ENCODE measurements around the gene KDM6A.
"Not testable (repeated sequence)": the region's sequence is repeated elsewhere in the genome, so short reads cannot be mapped to it uniquely, and the experiment has no call there.

Gene KDM6A

GRCh38 chrX:44890247-44890646, 17.3 kb downstream of the KDM6A start:
- no peak for DNase-seq

DNA sequence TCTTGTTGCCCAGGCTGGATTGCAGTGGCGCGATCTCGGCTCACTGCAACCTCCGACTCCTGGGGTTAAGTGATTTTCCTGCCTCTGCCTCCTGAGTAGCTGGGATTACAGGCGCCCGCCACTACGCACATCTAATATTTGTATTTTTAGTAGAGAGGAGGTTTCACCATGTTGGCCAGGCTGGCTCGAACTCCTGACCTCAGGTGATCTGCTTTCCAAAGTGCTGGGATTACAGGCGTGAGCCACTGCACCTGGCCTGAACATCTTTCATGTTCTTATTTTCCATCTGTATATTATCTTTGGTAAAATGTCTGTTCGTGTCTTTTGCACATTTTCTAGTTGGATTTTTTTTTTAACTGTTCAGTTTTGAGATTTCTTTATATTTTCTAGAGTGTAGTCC, 17.7 kb downstream of the KDM6A start:
- not testable (repeated sequence) for DNase-seq

GRCh38 chrX:44891642-44892041, 18.7 kb downstream of the KDM6A start:
- no peak for DNase-seq

DNA sequence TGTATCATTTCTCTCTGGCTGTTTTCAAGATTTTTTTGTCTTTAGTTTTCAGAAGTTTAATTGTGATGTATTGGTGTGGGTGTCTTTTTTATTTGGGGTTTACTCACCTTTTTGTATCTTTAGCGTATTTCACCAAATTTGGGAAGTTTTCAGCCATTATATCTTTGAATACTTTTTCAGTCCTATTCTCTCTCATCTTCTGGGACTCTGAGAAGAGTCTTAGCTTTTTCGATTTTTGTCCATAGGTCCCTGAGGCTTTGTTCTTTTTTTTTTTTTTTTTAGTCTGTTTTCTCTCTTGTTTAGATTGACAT, 23.8 kb downstream of the KDM6A start:
- DNase-seq, result no peak

DNA sequence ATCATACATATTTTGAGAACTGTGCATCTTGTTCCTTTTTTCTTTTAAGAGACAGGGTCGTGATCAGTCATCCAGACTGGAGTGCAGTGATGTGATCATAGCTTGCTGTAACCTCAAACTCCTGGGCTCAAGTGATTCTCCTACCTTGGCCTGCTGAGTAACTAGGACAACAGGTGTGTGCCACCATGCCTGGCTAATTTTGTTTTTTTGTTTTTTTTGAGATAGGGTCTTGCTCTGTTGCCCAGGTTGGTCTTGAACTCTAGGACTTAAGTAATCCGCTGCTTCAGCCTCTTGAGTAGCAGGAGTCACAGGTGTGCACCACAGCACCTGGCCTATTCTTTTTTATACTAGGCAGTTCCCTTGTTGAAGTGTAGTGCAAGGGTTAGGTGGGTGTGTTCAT, 24.6 kb downstream of the KDM6A start:
- DNase-seq, result no peak

- DNase-seq, result no peak
Observed at GRCh38 chrX:44898411-44899221, 25.6 kb downstream of the KDM6A start.

- DNase-seq, result no peak
Observed at GRCh38 chrX:44899946-44900345, 27.0 kb downstream of the KDM6A start.

- DNase-seq, result no peak
Observed at GRCh38 chrX:44903107-44903506, 30.1 kb downstream of the KDM6A start.

GRCh38 chrX:44903830-44904530, 31.0 kb downstream of the KDM6A start:
- no peak for DNase-seq

GRCh38 chrX:44904542-44905115, 31.6 kb downstream of the KDM6A start:
- no peak for DNase-seq

GRCh38 chrX:44906041-44906440, 33.1 kb downstream of the KDM6A start:
- DNase-seq, result no peak

DNA sequence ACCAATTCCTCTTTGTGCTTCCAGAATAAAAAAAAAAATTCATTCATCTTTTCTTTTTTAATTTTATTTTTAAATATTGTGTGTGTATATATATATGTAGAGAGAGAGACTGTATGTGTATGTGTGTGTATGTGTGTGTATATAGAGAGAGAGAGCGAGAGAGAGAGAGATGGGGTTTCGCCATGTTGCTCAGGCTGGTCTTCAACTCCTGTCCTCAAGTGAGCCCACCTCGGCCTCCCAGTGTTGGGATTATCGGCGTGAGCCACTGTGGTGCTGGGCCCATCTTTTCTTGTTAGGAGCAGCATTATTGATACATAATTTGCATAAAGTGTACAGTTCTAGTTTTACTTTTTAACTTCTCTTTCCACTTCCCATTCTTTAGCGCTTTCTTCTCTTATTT, 33.6 kb downstream of the KDM6A start:
- DNase-seq, result no peak

GRCh38 chrX:44908153-44908552, 35.2 kb downstream of the KDM6A start:
- no peak for DNase-seq

- DNase-seq, result no peak
Observed at GRCh38 chrX:44908827-44909226, 35.8 kb downstream of the KDM6A start.

DNA sequence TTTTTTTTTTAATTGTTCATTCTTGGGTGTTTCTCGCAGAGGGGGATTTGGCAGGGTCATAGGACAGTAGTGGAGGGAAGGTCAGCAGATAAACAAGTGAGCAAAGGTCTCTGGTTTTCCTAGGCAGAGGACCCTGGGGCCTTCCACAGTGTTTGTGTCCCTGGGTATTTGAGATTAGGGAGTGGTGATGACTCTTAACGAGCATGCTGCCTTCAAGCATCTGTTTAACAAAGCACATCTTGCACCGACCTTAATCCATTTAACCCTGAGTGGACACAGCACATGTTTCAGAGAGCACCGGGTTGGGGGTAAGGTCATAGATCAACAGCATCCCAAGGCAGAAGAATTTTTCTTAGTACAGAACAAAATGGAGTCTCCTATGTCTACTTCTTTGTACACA, 37.5 kb downstream of the KDM6A start:
- DNase-seq, result not testable (repeated sequence)

DNA sequence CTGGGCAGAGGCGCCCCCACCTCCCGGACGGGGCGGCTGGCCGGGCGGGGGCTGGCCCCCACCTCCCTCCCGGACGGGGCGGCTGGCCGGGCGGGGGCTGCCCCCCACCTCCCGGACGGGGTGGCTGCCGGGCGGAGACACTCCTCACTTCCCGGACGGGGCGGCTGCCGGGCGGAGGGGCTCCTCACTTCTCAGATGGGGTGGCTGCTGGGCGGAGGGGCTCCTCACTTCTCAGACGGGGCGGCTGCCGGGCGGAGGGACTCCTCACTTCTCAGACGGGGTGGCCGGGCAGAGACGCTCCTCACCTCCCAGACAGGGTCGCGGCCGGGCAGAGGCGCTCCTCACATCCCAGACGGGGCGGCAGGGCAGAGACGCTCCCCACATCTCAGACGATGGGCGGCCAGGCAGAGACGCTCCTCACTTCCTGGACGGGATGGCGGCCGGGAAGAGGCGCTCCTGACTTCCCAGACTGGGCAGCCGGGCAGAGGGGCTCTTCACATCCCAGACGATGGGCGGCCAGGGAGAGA, 38.1 kb downstream of the KDM6A start:
- not testable (repeated sequence) for DNase-seq

GRCh38 chrX:44913656-44914531, 40.9 kb downstream of the KDM6A start:
- no peak for DNase-seq

DNA sequence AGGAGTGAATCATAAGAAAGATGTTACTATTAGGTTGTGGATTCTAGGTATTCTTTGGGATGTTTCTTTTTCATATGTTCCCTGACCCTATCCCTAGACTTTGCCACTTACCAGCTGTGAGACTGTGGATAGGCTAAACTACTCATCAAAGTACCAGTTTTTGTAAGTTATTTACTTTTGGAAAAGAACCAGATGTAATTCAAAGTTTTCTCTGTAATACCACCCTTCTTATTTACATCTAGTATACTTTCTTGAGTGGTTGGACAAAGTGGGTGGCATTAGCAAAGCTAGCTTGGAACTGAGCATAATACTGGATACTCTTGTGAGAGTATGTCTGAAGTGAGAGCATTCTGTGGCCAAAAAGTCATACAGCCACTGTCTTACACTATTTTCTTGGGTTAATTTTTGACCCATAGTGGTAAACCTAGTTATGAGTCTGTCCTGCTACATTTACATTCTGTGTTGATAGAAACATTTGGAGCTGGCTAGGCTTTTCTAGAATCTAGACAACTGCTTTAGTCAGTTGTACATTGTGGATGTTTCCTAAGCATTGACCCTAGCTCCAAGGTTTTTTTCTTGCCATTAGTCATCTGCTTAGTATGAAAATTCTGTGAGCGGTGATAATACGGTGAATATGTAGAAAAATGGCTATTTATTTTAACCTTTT, 41.7 kb downstream of the KDM6A start:
- no peak for DNase-seq

GRCh38 chrX:44915361-44915868, 42.4 kb downstream of the KDM6A start:
- DNase-seq, result no peak

DNA sequence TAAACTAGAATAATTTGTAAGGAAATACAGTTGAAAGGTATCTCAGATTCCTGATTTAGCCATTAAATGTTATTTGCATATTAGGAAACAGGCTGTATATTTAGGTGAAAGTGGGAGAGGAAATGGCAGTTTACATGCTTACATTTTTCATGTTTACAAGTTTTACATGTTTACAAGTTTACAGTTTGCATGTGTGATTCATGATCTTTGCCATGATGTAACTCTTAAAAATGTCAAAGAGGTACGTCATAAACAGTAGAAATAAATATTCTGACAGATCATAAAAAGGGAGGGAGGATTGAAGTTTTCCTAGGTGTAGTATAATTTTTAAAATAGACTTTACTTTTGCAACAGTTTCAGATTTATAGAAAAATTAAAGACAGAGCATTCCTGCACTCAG, 45.7 kb downstream of the KDM6A start:
- DNase-seq, result no peak

DNA sequence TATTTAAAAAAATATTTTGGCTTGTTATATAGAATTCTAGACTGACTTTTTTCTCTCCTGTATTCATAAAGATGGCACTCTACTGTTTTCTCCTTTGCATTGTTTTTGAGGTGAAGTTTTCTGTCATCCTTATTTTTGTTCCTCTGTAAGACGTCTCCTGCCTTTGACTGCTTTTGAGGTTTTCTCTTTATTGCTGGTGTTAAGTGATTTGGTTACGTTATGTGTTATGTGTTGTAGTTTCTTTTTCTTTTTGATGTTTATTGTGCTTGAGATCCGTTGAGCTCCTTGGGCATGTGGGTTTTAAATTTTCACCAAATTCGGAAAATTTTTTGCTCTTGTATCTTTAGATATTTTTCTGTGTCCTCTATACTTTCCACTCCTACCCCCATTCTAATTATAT, 50.0 kb downstream of the KDM6A start:
- DNase-seq, result no peak

GRCh38 chrX:44927398-44927797, 54.4 kb downstream of the KDM6A start:
- DNase-seq, result no peak

Measured in activated CD8-positive, alpha-beta memory T cell treated with anti-CD3 and anti-CD28 coated beads, Interleukin-2, amount 50 U/mL, for 48 hours (primary cell).